GM10266 (cell line): ENCODE measurements around the gene COX8C.

Source experiments
- DNase-seq: peaks from one replicate; pipeline ENCODE4 v3.0.0; 2012; ENCODE audit errors: extremely low spot score
- TF ChIP-seq, protein P1 (sequence below): IDR thresholded peaks from 2 replicates; pipeline ENCODE4 v1.5.1; 2012; ENCODE audit warnings: mild to moderate bottlenecking, low read depth; ENCODE audit not compliant: control insufficient read depth, insufficient read depth; ENCODE audit errors: missing control alignments

COX8C gene

DNA sequence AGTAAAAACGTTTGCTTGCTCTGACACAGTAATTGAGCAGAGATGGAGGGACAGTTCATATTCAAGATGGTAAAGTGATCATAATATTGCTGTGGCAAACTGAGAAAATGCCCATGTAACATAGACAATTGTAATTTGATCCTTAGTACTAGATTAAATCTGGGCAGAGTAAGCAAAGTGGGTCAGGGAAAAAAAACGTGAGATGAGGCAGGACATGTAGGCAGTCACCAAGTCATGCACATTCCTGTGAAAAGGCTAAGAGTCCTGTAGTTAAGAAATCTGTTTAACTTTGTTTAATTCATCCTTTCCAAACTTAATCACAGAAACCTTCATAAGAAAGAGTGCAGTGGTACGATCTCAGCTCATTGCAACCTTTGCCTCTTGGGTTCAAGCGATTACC is 30.3 kb upstream of the COX8C start:
- no peak for DNase-seq
- TF ChIP-seq, protein P1, sequence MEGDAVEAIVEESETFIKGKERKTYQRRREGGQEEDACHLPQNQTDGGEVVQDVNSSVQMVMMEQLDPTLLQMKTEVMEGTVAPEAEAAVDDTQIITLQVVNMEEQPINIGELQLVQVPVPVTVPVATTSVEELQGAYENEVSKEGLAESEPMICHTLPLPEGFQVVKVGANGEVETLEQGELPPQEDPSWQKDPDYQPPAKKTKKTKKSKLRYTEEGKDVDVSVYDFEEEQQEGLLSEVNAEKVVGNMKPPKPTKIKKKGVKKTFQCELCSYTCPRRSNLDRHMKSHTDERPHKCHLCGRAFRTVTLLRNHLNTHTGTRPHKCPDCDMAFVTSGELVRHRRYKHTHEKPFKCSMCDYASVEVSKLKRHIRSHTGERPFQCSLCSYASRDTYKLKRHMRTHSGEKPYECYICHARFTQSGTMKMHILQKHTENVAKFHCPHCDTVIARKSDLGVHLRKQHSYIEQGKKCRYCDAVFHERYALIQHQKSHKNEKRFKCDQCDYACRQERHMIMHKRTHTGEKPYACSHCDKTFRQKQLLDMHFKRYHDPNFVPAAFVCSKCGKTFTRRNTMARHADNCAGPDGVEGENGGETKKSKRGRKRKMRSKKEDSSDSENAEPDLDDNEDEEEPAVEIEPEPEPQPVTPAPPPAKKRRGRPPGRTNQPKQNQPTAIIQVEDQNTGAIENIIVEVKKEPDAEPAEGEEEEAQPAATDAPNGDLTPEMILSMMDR: no peak

DNA sequence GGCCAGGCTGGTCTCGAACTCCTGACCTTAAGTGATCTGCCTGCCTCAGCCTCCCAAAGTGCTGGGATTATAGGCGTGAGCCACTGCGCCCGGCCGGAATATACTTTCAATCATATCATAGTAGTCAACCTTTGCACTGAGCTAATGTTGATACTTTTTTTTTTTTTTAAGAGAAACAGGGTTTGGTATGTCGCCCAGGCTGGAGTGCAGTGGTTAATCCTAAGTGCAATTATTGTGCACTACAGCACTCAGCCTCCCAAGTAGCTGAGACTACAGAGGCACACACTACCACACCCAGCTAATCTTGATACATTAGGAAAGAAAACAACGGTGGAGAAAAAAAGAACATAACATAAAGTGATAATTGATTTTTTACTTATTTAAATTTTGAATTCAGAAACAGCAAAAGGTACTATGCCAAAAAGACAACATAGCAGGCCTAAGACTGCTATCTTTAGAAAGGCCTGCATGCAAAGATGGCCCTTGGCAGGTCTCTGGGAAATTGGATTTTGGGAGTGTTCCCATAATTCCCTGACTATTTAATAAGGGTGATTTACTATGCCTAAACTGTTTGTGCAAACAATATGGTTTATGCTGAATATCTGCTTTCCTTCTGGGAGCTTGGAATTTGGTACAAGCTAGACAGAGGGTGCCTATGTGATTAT is 29.6 kb upstream of the COX8C start:
- no peak for DNase-seq
- TF ChIP-seq, protein P1: no peak

DNA sequence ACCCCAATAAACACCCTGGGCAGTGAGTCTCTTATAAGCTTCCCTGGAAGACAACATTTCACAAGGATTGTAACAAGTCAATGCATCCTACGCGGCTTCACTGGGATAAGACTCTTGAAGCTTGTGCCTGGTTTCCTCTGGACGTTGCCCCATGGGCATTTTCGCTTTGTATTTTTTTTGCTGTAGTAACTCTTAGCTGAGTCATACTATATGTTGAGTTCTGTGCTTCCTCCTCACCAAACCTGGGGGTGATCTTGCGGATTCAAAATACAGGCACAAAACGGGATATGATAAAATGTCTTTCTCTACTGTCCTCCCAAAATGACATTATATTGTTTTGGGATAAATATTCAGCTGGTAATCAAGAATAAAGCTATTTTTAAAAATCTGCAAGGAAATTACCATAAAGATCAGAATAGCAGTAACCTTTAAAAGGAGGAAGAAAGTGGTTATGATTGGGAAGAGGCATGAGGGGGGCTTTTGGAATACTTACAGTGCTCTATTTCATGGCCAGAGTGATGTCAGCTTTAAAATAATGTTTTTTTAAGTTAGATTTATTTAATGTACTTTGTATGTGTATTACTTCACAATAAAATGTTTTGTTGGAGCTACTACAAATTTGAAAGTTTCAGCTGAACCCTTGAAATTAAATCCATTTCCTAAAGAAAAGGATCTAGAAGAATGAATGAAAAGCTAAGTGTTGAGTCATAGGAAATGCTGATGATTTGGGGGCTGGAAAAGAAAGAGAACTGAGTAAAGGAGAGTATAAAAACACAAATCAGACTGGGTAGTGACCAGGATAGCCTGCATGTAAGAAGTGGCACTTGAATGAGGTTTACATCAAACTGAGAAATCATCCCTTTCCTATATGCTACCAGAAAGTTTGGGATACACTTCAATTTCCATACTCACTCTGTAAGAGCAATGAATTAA is 28.8 kb upstream of the COX8C start:
- DNase-seq: no peak
- TF ChIP-seq, protein P1: no peak

DNA sequence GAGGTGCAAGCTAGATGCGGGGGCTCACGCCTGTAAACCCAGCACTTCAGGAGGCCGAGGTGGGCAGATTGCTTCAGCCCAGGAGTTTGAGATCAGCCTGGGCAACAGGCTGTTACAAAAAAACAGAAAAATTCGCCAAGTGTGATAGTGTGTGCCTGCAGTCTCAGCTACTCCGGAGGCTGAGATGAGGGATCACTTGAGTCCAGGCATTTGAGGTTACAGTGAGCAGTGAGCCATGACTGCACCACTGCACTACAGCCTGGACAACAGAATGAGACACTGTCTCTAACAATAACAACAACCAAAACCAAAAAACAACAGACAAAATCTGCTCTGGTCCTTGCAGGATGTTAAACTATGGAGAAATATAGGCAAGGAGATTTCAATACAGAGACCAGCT is 28.1 kb upstream of the COX8C start:
- no peak for DNase-seq

DNA sequence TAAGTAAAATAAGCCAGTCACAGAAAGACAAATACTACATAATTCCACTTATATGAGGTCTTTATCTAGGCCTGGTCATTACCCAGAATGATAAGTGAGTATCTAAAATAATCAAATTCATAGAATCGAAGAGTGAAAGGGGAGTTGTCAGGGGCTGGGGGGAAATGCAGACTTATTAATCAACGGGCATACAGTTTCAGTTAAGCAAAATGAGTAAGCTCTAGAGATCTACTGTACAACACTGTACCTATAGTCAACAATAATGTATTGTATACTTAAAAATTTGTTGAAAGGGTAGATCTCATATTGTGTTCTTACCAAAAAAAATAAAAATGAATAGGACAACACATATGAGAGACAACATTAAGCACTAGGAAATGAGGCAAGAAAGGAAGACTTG is 27.5 kb upstream of the COX8C start:
- DNase-seq: no peak
- TF ChIP-seq, protein P1: no peak

More for the DNA sequence above, 28.1 kb upstream of the COX8C start:
- TF ChIP-seq, protein P1: no peak

DNA sequence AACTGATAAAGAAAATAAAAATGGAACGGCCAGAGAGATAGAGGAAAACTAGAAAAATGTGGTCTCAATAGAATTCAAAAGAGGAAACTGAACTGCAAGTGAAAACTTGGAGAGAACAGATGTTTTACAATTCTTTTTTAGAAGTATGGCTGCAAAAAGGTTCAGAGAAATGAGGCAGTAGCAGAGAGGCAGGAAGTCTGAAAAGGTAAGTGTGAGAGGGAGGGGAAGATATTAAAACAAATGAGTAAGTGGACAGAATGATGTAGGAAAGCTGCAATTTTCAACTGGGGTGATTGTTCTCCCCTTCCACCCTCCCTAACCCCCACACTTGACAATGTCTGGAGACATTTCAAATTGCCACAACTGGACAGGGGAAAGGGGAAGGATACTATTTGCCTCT is 27.0 kb upstream of the COX8C start:
- no peak for DNase-seq
- TF ChIP-seq, protein P1: no peak

DNA sequence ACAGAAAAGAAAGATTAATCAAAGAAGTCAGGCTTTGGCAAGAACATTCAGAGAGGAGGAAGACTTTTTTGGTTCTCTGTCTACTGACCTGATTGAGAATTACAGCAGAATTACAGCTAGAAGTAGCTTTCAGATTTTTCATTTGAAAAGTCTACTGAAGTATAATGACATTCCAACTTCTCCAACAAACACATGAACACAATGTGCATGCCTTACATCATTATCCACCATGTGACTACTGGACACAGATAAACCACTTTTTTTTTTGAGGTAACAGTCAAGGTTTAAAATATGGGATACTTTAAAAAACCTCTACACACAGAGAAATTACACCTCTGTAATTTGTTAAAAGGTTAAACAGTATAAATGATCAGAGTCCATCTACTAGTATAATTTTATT is 26.5 kb upstream of the COX8C start:
- TF ChIP-seq, protein P1: no peak
- DNase-seq: no peak
